GM18505 (cell line): ENCODE data around the gene CDC42EP3.

Experiments used
- ATAC-seq: cut with Tn5 transposase; IDR thresholded peaks from one replicate; pipeline ENCODE4 v1.9.1; 2021; ENCODE audit not compliant: unreplicated experiment
- POLR2A ChIP-seq: IDR thresholded peaks from 4 replicates; pipeline ENCODE4 v1.6.1; 2011; ENCODE audit warnings: borderline replicate concordance; ENCODE audit not compliant: insufficient read depth, insufficient read length; ENCODE audit errors: extremely low read depth

The CDC42EP3 gene

GRCh38 chr2:37601569-37601968, 69.9 kb downstream of the CDC42EP3 start:
- TF ChIP-seq POLR2A = no peak
- no peak for ATAC-seq

DNA sequence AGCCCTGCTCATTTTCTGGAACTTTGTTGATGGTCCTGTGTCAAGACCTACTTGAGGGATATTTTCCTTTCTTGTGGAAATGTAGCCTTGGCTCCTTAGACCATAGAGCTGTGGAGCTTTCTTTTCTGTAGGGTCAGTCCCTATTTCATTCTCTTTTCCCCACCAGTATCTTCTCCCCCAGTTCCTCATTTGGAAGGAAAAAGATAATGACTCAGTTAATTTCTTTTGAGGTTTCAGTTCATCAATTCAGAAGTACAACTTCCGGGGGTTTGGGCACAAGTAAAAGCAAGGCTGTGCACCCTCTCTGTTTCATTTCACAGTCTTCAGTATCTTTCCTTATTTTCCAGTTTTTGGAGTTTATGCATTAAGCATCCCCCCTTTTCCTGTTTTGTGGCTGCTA, 70.7 kb downstream of the CDC42EP3 start:
- peak; percentile 59 for ATAC-seq
- no peak for TF ChIP-seq POLR2A

GRCh38 chr2:37599688-37600525, 71.5 kb downstream of the CDC42EP3 start:
- TF ChIP-seq POLR2A = no peak
- ATAC-seq = no peak

- TF ChIP-seq POLR2A = no peak
- ATAC-seq = no peak
These were observed 77.7 kb downstream of the CDC42EP3 start for GRCh38 chr2:37593694-37594093.

DNA sequence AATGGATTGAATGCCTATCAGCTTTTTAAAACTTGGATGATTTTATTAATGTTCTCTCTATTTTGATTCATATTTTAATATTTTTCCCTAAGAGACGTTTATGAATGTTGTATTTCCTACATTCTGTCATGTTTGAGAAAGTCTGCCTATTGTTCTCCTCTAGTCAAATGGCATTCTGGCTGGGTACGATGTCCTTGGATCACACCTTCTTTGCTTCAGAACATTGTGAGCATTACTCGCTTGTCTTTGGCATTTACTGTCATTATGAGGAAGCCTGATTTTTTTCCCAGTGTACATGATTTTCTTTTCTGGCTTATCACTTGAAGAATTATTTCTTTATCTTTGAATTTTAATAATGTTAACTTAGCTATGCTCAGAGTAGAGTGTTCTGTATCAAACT, 78.4 kb downstream of the CDC42EP3 start:
- ATAC-seq = no peak
- no peak for TF ChIP-seq POLR2A
